ENCODE measurements around the gene TCFL5. TPM values are rescaled to one million over a fixed set of nuclear protein-coding genes. Genes with fewer than 3 reads are reported as not detected.
"Not testable (repeated sequence)": the region's sequence is repeated elsewhere in the genome, so short reads cannot be mapped to it uniquely, and the experiment has no call there.

Gene TCFL5
- total RNA-seq, 1 experiment from 2014 or later = 23.8 TPM

- H3K9me3 ChIP-seq (ENCODE audit: control insufficient read depth, insufficient read depth, low read depth, low read length) = no peaks in the 10 kb centered on the region
- no peak for TF ChIP-seq CTCF (IDR thresholded peaks at IDR 0.05)
- TF ChIP-seq POLR2AphosphoS5 (IDR thresholded peaks at IDR 0.05; ENCODE audit: low read depth, low read length) = no peak
- TF ChIP-seq TCF7L2 (IDR thresholded peaks at IDR 0.05; ENCODE audit: low read depth, low read length) = no peak
- no peak for TF ChIP-seq REST (IDR thresholded peaks at IDR 0.05; ENCODE audit: insufficient read depth in 1 of 2, low read depth in 2 of 2, low read length in 1 of 2)
- H3K36me3 ChIP-seq (ENCODE audit: control insufficient read depth, insufficient read depth, low read length) = peaks cover 13% of the 10 kb centered on the region
- CTCF ChIA-PET = no interaction called here
- H3K27ac ChIP-seq (ENCODE audit: low read length) = no peak overlapping the region
- no TSS peak for BruUV-seq (replicated peaks)
- peaks cover under 1% of the 10 kb centered on the region for H3K4me1 ChIP-seq (ENCODE audit: control insufficient read depth, insufficient read depth, low read length)
- ATAC-seq (no peak), DNase-seq (ENCODE audit: low read depth, low spot score) (no peak)
- H3K27me3 ChIP-seq (ENCODE audit: control insufficient read depth, insufficient read depth, low read length) = no peaks in the 10 kb centered on the region
- intact Hi-C loops (cut with micrococcal nuclease; ENCODE audit: unreplicated experiment) = no loop called here
- no peak overlapping the region for H3K4me3 ChIP-seq (ENCODE audit: low read depth in 2 of 2, low read length in 2 of 2)
- POLR2A ChIA-PET = no interaction called here
- in situ Hi-C loops (cut with HindIII; ENCODE audit: low pct_unique_long_range_greater_than_20kb, low sequenced_read_pairs) = no loop called here
Observed at GRCh38 chr20:62854121-62854520, 7.5 kb downstream of the TCFL5 start.

DNA sequence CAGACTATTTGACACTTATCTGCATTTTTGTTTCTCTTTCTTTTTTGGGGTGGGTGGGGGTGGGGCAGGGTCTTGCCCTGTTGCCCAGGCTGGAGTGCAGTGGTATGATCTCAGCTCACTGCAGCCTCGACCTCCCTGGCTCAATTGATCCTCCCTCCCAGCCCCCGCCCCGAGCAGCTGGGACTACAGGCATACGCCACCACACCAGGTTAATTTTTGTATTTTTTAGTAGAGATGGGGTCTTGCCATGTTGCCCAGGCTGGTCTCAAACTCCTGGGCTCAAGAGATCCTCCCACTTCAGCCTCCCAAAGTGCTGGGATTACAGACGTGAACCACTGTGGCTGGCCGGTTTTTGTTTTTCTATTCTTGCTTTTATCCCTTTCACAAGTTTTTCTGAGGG lies 8.3 kb downstream of the TCFL5 start:
- H3K9me3 ChIP-seq (ENCODE audit: control insufficient read depth, insufficient read depth, low read depth, low read length); BruUV-seq (replicated peaks); POLR2A ChIA-PET; DNase-seq (ENCODE audit: low read depth, low spot score); H3K27me3 ChIP-seq (ENCODE audit: control insufficient read depth, insufficient read depth, low read length); H3K27ac ChIP-seq (ENCODE audit: low read length); intact Hi-C loops (cut with micrococcal nuclease; ENCODE audit: unreplicated experiment); H3K4me1 ChIP-seq (ENCODE audit: control insufficient read depth, insufficient read depth, low read length); in situ Hi-C loops (cut with HindIII; ENCODE audit: low pct_unique_long_range_greater_than_20kb, low sequenced_read_pairs); ATAC-seq; H3K4me3 ChIP-seq (ENCODE audit: low read depth in 2 of 2, low read length in 2 of 2): not testable (repeated sequence)
- peaks cover 13% of the 10 kb centered on the region for H3K36me3 ChIP-seq (ENCODE audit: control insufficient read depth, insufficient read depth, low read length)
- CTCF ChIA-PET = interaction anchor here (0.6 kb wide), 1 partner anchor 471 kb away, joined by 3 read pairs; no protein-coding TSS in a partner anchor

DNA sequence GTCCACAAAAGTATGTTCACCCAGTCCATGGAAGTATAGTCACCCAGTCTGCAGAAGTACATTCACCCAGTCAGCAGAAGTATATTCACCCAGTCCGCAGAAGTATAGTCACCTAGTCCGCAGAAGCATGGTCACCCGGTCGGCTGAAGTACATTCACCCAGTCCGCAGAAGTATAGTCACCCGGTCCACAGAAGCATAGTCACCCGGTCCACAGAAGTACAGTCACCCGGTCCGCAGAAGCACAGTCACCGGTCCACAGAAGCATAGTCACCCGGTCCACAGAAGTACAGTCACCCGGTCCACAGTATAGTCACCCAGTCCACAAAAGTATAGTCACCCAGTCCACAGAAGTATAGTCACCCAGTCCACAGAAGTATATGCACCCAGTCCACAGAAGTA lies 8.8 kb downstream of the TCFL5 start:
- intact Hi-C loops (cut with micrococcal nuclease; ENCODE audit: unreplicated experiment) = no loop called here
- Histone ChIP-seq H3K4me1 (ENCODE audit: control insufficient read depth, insufficient read depth, low read length) (no peaks in the 10 kb centered on the region), H3K4me3 (ENCODE audit: low read depth in 2 of 2, low read length in 2 of 2) (no peak overlapping the region), H3K27ac (ENCODE audit: low read length) (no peak overlapping the region), H3K27me3 (ENCODE audit: control insufficient read depth, insufficient read depth, low read length) (no peaks in the 10 kb centered on the region), H3K36me3 (ENCODE audit: control insufficient read depth, insufficient read depth, low read length) (peaks cover 13% of the 10 kb centered on the region), H3K9me3 (ENCODE audit: control insufficient read depth, insufficient read depth, low read depth, low read length) (no peaks in the 10 kb centered on the region)
- in situ Hi-C loops (cut with HindIII; ENCODE audit: low pct_unique_long_range_greater_than_20kb, low sequenced_read_pairs) = no loop called here
- no peak for ATAC-seq
- no peak for DNase-seq (ENCODE audit: low read depth, low spot score)
- ChIA-PET POLR2A (no interaction called here), CTCF (no interaction called here)
- TF ChIP-seq POLR2AphosphoS5 (IDR thresholded peaks at IDR 0.05; ENCODE audit: low read depth, low read length) = no peak
- no peak for TF ChIP-seq TCF7L2 (IDR thresholded peaks at IDR 0.05; ENCODE audit: low read depth, low read length)
- no peak for TF ChIP-seq REST (IDR thresholded peaks at IDR 0.05; ENCODE audit: insufficient read depth in 1 of 2, low read depth in 2 of 2, low read length in 1 of 2)
- no peak for TF ChIP-seq CTCF (IDR thresholded peaks at IDR 0.05)
- TF ChIP-seq SIN3A (IDR thresholded peaks at IDR 0.05; ENCODE audit: borderline replicate concordance, insufficient read depth, low read depth, low read length) = no peak
- no TSS peak for BruUV-seq (replicated peaks)
